Natural killer cell (primary cell): ENCODE measurements around the gene ANKRD13A. TPM values are rescaled to one million over a fixed set of nuclear protein-coding genes. Genes with fewer than 3 reads are reported as not detected.
A peak's percentile ranks its signal among the peaks of the same experiment; 100 is the strongest.

Experiments used
- ATAC-seq, 3 donors: fragments of 150-1000 bp in 2 of 3; fragments of 200-7000 bp in 1 of 3; cut with Tn5 transposase; 1 replicate in 1 of 3; 2 replicates in 2 of 3; pipeline ENCODE4 v1.10.0; 2021; ENCODE audit warnings: mild to moderate bottlenecking in 2 of 3, moderate library complexity in 2 of 3
- DNase-seq, 2 donors: peaks; one replicate each; pipeline versions ENCODE4 v3.0.0 to v3.0.0-alpha.2; 2013 to 2021; ENCODE audit warnings: mixed read lengths in 1 of 2
- H3K27ac ChIP-seq: one replicate; pipeline ENCODE4 v1.5.1; 2013; ENCODE audit warnings: mild to moderate bottlenecking, low read length
- H3K27me3 ChIP-seq: one replicate; pipeline ENCODE4 v1.6.1; 2013; ENCODE audit warnings: low read length; ENCODE audit not compliant: control insufficient read depth, insufficient read depth
- H3K36me3 ChIP-seq: one replicate; pipeline ENCODE4 v1.6.1; 2013; ENCODE audit warnings: low read length; ENCODE audit not compliant: control insufficient read depth, insufficient read depth
- H3K4me1 ChIP-seq: one replicate; pipeline ENCODE4 v1.6.1; 2013; ENCODE audit warnings: low read length; ENCODE audit not compliant: control insufficient read depth, insufficient read depth
- H3K4me3 ChIP-seq: one replicate; pipeline ENCODE4 v1.5.1; 2013; ENCODE audit warnings: low read length
- H3K9me3 ChIP-seq: one replicate; pipeline ENCODE4 v1.6.1; 2013; ENCODE audit warnings: low read length; ENCODE audit not compliant: control insufficient read depth, insufficient read depth
- H3K27ac Mint-ChIP-seq, 2 donors: one replicate each; pipeline ENCODE4 v1.8.0; 2022; ENCODE audit warnings: mild to moderate bottlenecking in 2 of 2, mixed read lengths in 2 of 2, moderate library complexity in 1 of 2
- H3K27me3 Mint-ChIP-seq, 2 donors: one replicate each; pipeline ENCODE4 v1.8.0; 2022; ENCODE audit warnings: low read depth in 2 of 2, mixed read lengths in 2 of 2
- H3K36me3 Mint-ChIP-seq: one replicate; pipeline ENCODE4 v1.8.0; 2022; ENCODE audit warnings: mixed read lengths
- H3K4me1 Mint-ChIP-seq, 2 donors: one replicate each; pipeline ENCODE4 v1.8.0; 2022; ENCODE audit warnings: mixed read lengths in 2 of 2
- H3K4me3 Mint-ChIP-seq: one replicate; pipeline ENCODE4 v1.8.0; 2022; ENCODE audit warnings: mild to moderate bottlenecking, moderate library complexity, mixed read lengths
- H3K9me3 Mint-ChIP-seq, 2 donors: one replicate each; pipeline ENCODE4 v1.8.0; 2022; ENCODE audit warnings: mixed read lengths in 2 of 2
- WGBS: methylation state at CpG from one replicate; pipeline ENCODE4 v1.1.7; 2013; ENCODE audit warnings: missing lambda C conversion rate; ENCODE audit not compliant: insufficient coverage; 5-methylcytosine and 5-hydroxymethylcytosine counted together
- intact Hi-C: fragments of 100-400 bp; cut with micrococcal nuclease; formaldehyde crosslinking; loops from one replicate; pipeline ENCODE4 v1.14.2; 2022
- total RNA-seq, 4 donors: library from RNA; stranded (reverse); fragments of 120-200 nt in 1 of 4; gene quantifications; one replicate each; pipeline versions ENCODE4 v1.2.3 to v1.2.4, GENCODE V29; 2013 to 2022
- TF ChIP-seq, protein P1 (sequence below): fragments of 200-600 bp; IDR thresholded peaks from one replicate; pipeline ENCODE4 v1.8.0; 2022; ENCODE audit warnings: antibody characterized with exemption

The ANKRD13A gene
- total RNA-seq, 3 donors from 2014 or later (not counting 1 experiment from before 2014, with no cell fraction given): 74.9 to 93.6 (median 90.7) TPM

DNA sequence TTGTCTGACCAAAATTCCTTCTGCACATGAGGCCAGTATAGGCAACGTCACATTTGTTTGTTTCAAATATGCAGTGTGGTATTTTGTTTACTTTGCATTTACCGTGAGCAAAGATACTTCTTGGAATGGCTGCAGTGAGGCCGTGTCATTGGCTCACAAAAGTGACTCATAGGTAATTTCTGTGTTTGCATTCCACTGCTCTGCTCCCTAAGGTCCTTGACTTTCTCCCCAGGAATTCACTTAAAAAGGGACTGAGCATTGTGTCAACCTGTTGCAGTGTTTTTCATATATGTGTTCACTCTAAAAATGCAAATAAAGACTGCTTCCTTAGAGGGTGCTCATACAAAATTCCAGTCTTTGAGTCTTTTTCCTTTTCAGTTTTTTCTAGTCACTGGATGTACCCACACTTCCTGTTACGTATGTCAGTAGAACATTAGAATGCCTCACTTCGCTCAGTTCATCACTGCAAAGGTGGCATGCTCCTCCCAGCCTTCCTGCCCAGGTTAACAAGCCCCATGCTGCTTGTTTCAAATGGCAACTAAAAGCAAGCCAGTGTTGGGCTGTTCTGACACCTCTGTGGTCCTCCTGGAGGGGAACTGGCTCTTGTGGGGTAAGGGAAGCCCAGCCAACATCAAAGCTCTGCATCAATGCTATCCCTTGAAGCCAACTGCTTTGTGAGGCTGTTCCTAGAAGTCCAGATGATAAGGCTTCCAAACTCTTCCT, 40.0 kb downstream of the ANKRD13A start:
- H3K9me3 Mint-ChIP-seq: no peaks in the 10 kb centered on the region
- H3K27me3 Mint-ChIP-seq: no peaks in the 10 kb centered on the region
- Histone ChIP-seq H3K27ac (peak overlapping the region; percentile 56), H3K36me3 (peaks cover 47% of the 10 kb centered on the region), H3K4me3 (no peak overlapping the region), H3K27me3 (no peaks in the 10 kb centered on the region), H3K9me3 (no peaks in the 10 kb centered on the region), H3K4me1 (peaks cover 8% of the 10 kb centered on the region)
- DNase-seq (peak in 1 of 2 donors; percentile 60), ATAC-seq (peak in 2 of 3 donors; percentile 37 to 53)
- peak overlapping the region; percentile 82 to 87 for H3K27ac Mint-ChIP-seq
- H3K4me3 Mint-ChIP-seq: no peak overlapping the region
- WGBS: 64% methylated on average over 5 of the region's 5 CpGs
- peaks cover 27 to 33% of the 10 kb centered on the region in 2 donors for H3K4me1 Mint-ChIP-seq
- H3K36me3 Mint-ChIP-seq: no peaks in the 10 kb centered on the region
- intact Hi-C loops: no loop called here
- TF ChIP-seq, protein P1, sequence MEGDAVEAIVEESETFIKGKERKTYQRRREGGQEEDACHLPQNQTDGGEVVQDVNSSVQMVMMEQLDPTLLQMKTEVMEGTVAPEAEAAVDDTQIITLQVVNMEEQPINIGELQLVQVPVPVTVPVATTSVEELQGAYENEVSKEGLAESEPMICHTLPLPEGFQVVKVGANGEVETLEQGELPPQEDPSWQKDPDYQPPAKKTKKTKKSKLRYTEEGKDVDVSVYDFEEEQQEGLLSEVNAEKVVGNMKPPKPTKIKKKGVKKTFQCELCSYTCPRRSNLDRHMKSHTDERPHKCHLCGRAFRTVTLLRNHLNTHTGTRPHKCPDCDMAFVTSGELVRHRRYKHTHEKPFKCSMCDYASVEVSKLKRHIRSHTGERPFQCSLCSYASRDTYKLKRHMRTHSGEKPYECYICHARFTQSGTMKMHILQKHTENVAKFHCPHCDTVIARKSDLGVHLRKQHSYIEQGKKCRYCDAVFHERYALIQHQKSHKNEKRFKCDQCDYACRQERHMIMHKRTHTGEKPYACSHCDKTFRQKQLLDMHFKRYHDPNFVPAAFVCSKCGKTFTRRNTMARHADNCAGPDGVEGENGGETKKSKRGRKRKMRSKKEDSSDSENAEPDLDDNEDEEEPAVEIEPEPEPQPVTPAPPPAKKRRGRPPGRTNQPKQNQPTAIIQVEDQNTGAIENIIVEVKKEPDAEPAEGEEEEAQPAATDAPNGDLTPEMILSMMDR: no peak

DNA sequence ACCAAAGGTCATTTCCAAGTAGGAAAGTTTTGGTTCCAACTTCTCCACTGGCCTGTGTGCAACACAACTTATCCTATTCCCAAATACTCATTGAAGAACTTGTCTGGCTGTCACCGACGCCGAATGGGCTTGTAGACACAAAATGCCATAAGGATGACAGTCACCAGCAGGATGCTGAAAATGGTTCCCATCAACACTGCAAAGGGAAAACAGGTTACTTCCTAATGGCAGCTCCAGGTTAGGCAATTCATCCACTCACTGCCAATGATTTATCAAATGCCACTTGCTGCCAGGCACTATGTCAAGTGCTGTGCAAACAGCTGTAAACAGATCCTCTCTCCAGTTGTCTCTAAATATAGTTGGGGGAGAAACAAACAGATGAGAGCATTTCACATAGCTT, 43.0 kb downstream of the ANKRD13A start:
- peaks cover 27 to 35% of the 10 kb centered on the region in 2 donors for H3K4me1 Mint-ChIP-seq
- ATAC-seq (no peak), DNase-seq (no peak)
- WGBS: 98% methylated on average over 3 of the region's 3 CpGs
- no peaks in the 10 kb centered on the region for H3K36me3 Mint-ChIP-seq
- intact Hi-C loops: no loop called here
- no peak overlapping the region for H3K4me3 Mint-ChIP-seq
- H3K4me1 ChIP-seq: peaks cover 13% of the 10 kb centered on the region
- H3K27me3 Mint-ChIP-seq: no peaks in the 10 kb centered on the region
- no peak overlapping the region for H3K27ac ChIP-seq
- no peak overlapping the region for H3K4me3 ChIP-seq
- no peaks in the 10 kb centered on the region for H3K9me3 Mint-ChIP-seq
- TF ChIP-seq, protein P1: no peak
- H3K27ac Mint-ChIP-seq: peak overlapping the region in 1 of 2 donors; percentile 86
- no peaks in the 10 kb centered on the region for H3K27me3 ChIP-seq
- H3K9me3 ChIP-seq: no peaks in the 10 kb centered on the region
- peaks cover 21% of the 10 kb centered on the region for H3K36me3 ChIP-seq

DNA sequence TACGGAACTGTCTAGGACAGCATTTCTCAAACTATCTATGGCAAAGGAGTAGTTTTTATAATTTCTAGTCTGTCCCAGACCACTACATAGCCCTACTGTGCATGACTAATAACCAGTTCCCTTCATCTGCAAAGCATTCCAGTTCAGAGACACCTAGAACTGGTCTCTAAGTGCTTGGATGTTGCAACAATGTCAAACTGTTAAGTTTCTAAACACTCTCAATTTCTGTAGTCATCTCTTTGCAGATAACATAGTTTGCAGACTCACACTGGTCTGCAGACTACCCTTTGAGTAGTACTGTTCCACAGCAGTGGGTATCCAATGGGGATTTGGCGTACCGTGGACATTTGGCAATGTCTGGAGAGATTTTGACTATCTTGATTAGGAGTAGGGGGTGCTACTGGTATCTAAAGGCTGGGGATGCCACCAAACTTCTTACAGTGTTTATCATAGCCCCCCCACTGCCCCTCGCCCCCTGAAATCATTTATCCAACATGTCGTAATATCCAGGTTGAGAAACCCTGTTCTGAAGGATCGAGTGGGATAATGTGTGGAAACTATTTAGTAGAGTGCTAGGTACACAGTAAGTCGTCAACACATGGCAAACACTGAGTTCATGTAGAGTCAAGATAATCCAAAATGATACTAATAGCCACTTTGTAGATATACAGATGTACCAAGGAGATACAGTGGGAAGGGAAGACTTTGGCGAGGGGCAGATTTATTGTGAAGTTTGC, 47.4 kb downstream of the ANKRD13A start:
- Mint-ChIP-seq H3K27ac (no peak overlapping the region), H3K36me3 (no peaks in the 10 kb centered on the region), H3K27me3 (no peaks in the 10 kb centered on the region), H3K4me1 (peaks cover 20 to 34% of the 10 kb centered on the region in 2 donors), H3K4me3 (peak overlapping the region; percentile 62), H3K9me3 (no peaks in the 10 kb centered on the region)
- intact Hi-C loops: loop anchor here (5.0 kb wide), 1 partner anchor 49 kb away; the partner anchor contains the start of genes ANKRD13A and GIT2
- ATAC-seq (no peak), DNase-seq (no peak)
- TF ChIP-seq, protein P1: no peak
- H3K4me1 ChIP-seq: peaks cover 23% of the 10 kb centered on the region
- no peak overlapping the region for H3K27ac ChIP-seq
- no peaks in the 10 kb centered on the region for H3K9me3 ChIP-seq
- no peak overlapping the region for H3K4me3 ChIP-seq
- H3K36me3 ChIP-seq: peaks cover 10% of the 10 kb centered on the region
- H3K27me3 ChIP-seq: no peaks in the 10 kb centered on the region
- 98% methylated on average over 4 of the region's 8 CpGs for WGBS
